PFSK-1 (cell line): Measurements from ENCODE around the gene TMEFF1.

ENCODE experiments used
- FOXP2 ChIP-seq: optimal IDR thresholded peaks from 2 replicates; pipeline ENCODE3; 2011; ENCODE audit warnings: borderline replicate concordance, control low read depth, inconsistent platforms; ENCODE audit not compliant: insufficient read depth; ENCODE audit errors: extremely low read length, extremely low read depth
- POLR2AphosphoS5 ChIP-seq: IDR thresholded peaks from 2 replicates; pipeline ENCODE4 v1.6.1; 2012; ENCODE audit warnings: low read depth, mild to moderate bottlenecking, control low read depth, low read length, moderate library complexity
- REST ChIP-seq, 2 experiments: IDR thresholded peaks; 2 replicates each; pipeline versions ENCODE4 v1.6.1 to v1.8.0; 2011 to 2012; ENCODE audit warnings: low read depth in 2 of 2, low read length in 2 of 2, control low read depth in 1 of 2, inconsistent platforms in 1 of 2, mild to moderate bottlenecking in 1 of 2, moderate library complexity in 1 of 2; ENCODE audit not compliant: insufficient read depth in 1 of 2
- SIN3A ChIP-seq: IDR thresholded peaks from 2 replicates; pipeline ENCODE4 v1.6.1; 2012; ENCODE audit warnings: mild to moderate bottlenecking, low read length, moderate library complexity, borderline replicate concordance; ENCODE audit not compliant: insufficient read depth
- TAF1 ChIP-seq: IDR thresholded peaks from 2 replicates; pipeline ENCODE4 v1.6.1; 2012; ENCODE audit warnings: low read length, control low read depth, borderline replicate concordance; ENCODE audit not compliant: insufficient read depth

GRCh38 chr9:100589582-100589981 lies 116.6 kb downstream of the TMEFF1 start:
- TF ChIP-seq POLR2AphosphoS5 (no peak), REST (IDR thresholded peaks at IDR 0.05; ENCODE audit: insufficient read depth in 1 of 2, low read depth in 2 of 2, low read length in 2 of 2) (no peak), TAF1 (no peak), SIN3A (no peak), FOXP2 (no peak)
